NAMALWA (cell line): ENCODE measurements around the gene FAM180A.

ENCODE experiments used
- DNase-seq: peaks from one replicate; pipeline ENCODE4 v3.0.0-alpha.2; 2015; ENCODE audit warnings: low spot score

FAM180A gene

GRCh38 chr7:135683609-135684008 lies 65.0 kb downstream of the FAM180A start:
- DNase-seq, result no peak

- DNase-seq, result no peak
Observed at GRCh38 chr7:135682191-135682590, 66.4 kb downstream of the FAM180A start.

- DNase-seq, result no peak
Observed at GRCh38 chr7:135681762-135682161, 66.9 kb downstream of the FAM180A start.
